Measurements from ENCODE around the gene TLE4.

DNA sequence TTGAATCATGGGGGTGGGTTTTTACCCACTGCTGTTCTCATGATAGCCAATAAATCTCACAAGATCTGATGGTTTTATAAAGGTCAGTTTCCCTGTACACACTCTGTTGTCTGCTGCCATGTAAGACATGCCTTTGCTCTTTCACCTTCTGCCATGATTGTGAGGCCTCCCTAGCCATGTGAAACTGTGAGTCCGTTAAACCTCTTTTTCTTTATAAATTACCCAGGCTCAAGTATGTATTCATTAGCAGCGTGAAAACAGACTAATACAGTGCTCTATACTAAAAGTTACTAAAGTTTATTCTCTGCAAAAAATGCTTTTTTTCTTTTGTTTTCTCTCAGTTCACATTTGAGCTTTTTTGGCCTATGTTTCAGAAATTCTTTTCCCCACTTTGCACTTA is 33.9 kb upstream of the TLE4 start:
- TF ChIP-seq, protein P1, sequence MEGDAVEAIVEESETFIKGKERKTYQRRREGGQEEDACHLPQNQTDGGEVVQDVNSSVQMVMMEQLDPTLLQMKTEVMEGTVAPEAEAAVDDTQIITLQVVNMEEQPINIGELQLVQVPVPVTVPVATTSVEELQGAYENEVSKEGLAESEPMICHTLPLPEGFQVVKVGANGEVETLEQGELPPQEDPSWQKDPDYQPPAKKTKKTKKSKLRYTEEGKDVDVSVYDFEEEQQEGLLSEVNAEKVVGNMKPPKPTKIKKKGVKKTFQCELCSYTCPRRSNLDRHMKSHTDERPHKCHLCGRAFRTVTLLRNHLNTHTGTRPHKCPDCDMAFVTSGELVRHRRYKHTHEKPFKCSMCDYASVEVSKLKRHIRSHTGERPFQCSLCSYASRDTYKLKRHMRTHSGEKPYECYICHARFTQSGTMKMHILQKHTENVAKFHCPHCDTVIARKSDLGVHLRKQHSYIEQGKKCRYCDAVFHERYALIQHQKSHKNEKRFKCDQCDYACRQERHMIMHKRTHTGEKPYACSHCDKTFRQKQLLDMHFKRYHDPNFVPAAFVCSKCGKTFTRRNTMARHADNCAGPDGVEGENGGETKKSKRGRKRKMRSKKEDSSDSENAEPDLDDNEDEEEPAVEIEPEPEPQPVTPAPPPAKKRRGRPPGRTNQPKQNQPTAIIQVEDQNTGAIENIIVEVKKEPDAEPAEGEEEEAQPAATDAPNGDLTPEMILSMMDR (conservative IDR thresholded peaks at IDR 0.05), result no peak
- no peak for TF ChIP-seq ZFX (IDR thresholded peaks at IDR 0.05)

All from C4-2B (cell line).